HG02884 (cell line): Measurements from ENCODE around the gene ALX3.
"Not testable (repeated sequence)": the region's sequence is repeated elsewhere in the genome, so short reads cannot be mapped to it uniquely, and the experiment has no call there.

Source experiments
- ATAC-seq: cut with Tn5 transposase; IDR thresholded peaks from one replicate; pipeline ENCODE4 v1.9.1; 2021; ENCODE audit warnings: mild to moderate bottlenecking, moderate library complexity; ENCODE audit not compliant: unreplicated experiment

Gene ALX3

GRCh38 chr1:110048923-110049601, 21.4 kb downstream of the ALX3 start:
- no peak for ATAC-seq

GRCh38 chr1:110048240-110048639, 22.2 kb downstream of the ALX3 start:
- ATAC-seq, result no peak

- ATAC-seq, result no peak
These were observed 23.0 kb downstream of the ALX3 start for GRCh38 chr1:110047463-110047862.

- no peak for ATAC-seq
These were observed 27.5 kb downstream of the ALX3 start for GRCh38 chr1:110043016-110043415.

GRCh38 chr1:110040548-110040947, 29.9 kb downstream of the ALX3 start:
- ATAC-seq, result no peak

GRCh38 chr1:110039641-110040040, 30.8 kb downstream of the ALX3 start:
- no peak for ATAC-seq

- no peak for ATAC-seq
These were observed 32.2 kb downstream of the ALX3 start for GRCh38 chr1:110038271-110038670.

- ATAC-seq, result peak; percentile 14
These were observed 35.2 kb downstream of the ALX3 start for GRCh38 chr1:110035236-110035752.

- peak; percentile 93 for ATAC-seq
These were observed 35.8 kb downstream of the ALX3 start, which contains the start of gene STRIP1 for GRCh38 chr1:110034451-110035235. Gene STRIP1 (plus strand): TSS chr1:110034624. CDS start chr1:110034638, 14 bp downstream.

- ATAC-seq, result no peak
These were observed 36.4 kb downstream of the ALX3 start for GRCh38 chr1:110034040-110034450.

- no peak for ATAC-seq
These were observed 37.1 kb downstream of the ALX3 start for GRCh38 chr1:110033421-110033820.

- ATAC-seq, result no peak
These were observed 38.1 kb downstream of the ALX3 start for GRCh38 chr1:110032327-110032726.

- ATAC-seq, result not testable (repeated sequence)
These were observed 39.8 kb downstream of the ALX3 start for GRCh38 chr1:110030687-110031086.

GRCh38 chr1:110024613-110025012, 45.9 kb downstream of the ALX3 start:
- ATAC-seq, result no peak

GRCh38 chr1:110021285-110021684, 49.2 kb downstream of the ALX3 start:
- no peak for ATAC-seq

GRCh38 chr1:110019770-110020169, 50.7 kb downstream of the ALX3 start:
- ATAC-seq, result no peak

- no peak for ATAC-seq
These were observed 52.1 kb downstream of the ALX3 start for GRCh38 chr1:110018396-110018795.

GRCh38 chr1:110017792-110018191, 52.7 kb downstream of the ALX3 start:
- no peak for ATAC-seq

GRCh38 chr1:110012100-110012780, 58.2 kb downstream of the ALX3 start:
- peak; percentile 62 for ATAC-seq

- ATAC-seq, result peak; percentile 95
These were observed 58.9 kb downstream of the ALX3 start for GRCh38 chr1:110011527-110012041.
